ENCODE results near the gene FBXW12. TPM values are rescaled to one million over a fixed set of nuclear protein-coding genes. Genes with fewer than 3 reads are reported as not detected.

The FBXW12 gene
- total RNA-seq, 2 donors from 2014 or later: not detected

DNA sequence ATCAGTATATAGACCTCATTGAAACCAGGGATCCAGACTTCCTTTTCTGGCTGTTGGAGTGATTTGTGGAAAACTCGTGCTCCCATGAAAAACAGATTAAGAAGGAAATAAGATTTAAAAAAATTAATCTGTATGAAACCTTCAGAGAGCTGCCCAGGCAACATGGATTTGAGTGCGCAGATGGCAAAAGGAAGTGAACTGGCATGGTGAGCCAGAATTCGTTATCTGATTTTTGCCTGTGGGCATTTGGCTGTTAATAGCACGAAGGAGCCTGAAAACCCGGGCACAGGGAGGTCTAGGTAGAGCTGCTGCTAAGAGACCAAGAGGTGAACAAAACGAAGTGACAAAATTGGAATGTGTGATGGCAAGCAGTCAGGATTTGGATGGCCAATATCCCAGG, 19.5 kb upstream of the FBXW12 start:
- peaks cover 21% of the 10 kb centered on the region for H3K27me3 Mint-ChIP-seq (ENCODE audit: low read depth)
- peaks cover 0 to 1% of the 10 kb centered on the region in 2 donors for H3K9me3 Mint-ChIP-seq
- no peaks in the 10 kb centered on the region for H3K4me1 Mint-ChIP-seq (ENCODE audit: low read depth)
- DNase-seq: no peak
- no peaks in the 10 kb centered on the region for H3K36me3 Mint-ChIP-seq (ENCODE audit: insufficient read depth in 2 of 2)
- H3K4me3 Mint-ChIP-seq: no peak overlapping the region
- no peak for ATAC-seq (replicated peaks in 1 of 2)
- H3K27ac Mint-ChIP-seq: no peak overlapping the region

DNA sequence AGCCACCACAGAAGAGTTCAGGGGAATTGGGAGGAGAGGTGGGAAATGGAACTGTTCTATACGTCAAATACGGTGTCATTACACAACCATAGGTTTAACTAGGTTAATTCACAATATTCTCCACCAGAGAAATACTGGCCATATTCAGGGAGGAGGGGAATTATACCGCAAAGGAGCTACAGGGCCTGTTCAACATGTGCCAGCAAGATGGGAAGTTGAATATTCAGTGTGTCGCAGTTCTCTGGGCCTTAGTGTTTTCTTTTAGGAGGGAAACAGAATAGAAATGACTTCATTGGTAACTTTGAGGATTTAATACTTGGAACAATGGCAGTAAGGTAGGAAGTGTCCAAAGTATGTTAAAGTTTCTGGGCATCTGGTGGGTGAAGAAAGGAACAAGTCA, 18.0 kb upstream of the FBXW12 start:
- H3K4me1 Mint-ChIP-seq (ENCODE audit: low read depth): no peaks in the 10 kb centered on the region
- no peak for DNase-seq

DNA sequence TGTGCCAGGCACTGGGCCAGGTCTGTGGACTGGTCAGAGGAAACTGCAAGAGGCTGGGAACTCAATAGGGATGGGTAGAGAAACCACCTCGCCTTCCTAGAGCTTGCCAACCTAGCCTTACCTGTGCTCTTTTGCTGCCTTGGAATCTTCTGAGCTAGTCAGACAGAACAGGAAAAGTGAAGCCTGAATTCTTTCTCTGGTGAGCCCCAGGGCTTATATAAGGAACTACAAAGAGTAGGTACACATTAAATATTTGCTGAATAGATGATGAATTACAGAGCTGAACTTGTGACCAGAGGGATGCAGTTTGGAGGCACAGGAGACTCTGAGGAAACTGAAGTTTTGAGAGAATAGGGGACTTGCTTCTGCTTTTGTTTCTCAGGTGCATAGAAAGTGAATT, 15.6 kb upstream of the FBXW12 start:
- H3K27me3 Mint-ChIP-seq (ENCODE audit: low read depth): peaks cover 27% of the 10 kb centered on the region
- H3K27ac Mint-ChIP-seq: no peak overlapping the region
- no peak for ATAC-seq (replicated peaks in 1 of 2)
- H3K4me3 Mint-ChIP-seq: no peak overlapping the region
- H3K36me3 Mint-ChIP-seq (ENCODE audit: insufficient read depth in 2 of 2): peaks cover 5 to 7% of the 10 kb centered on the region in 2 donors
- peaks cover 4 to 5% of the 10 kb centered on the region in 2 donors for H3K9me3 Mint-ChIP-seq
- H3K4me1 Mint-ChIP-seq (ENCODE audit: low read depth): no peaks in the 10 kb centered on the region
- DNase-seq: no peak

More for the DNA sequence above, 18.0 kb upstream of the FBXW12 start:
- Mint-ChIP-seq H3K27ac (no peak overlapping the region), H3K36me3 (ENCODE audit: insufficient read depth in 2 of 2) (no peaks in the 10 kb centered on the region), H3K9me3 (peaks cover 0 to 1% of the 10 kb centered on the region in 2 donors), H3K27me3 (ENCODE audit: low read depth) (peaks cover 21% of the 10 kb centered on the region), H3K4me3 (no peak overlapping the region)
- ATAC-seq (replicated peaks in 1 of 2): no peak

DNA sequence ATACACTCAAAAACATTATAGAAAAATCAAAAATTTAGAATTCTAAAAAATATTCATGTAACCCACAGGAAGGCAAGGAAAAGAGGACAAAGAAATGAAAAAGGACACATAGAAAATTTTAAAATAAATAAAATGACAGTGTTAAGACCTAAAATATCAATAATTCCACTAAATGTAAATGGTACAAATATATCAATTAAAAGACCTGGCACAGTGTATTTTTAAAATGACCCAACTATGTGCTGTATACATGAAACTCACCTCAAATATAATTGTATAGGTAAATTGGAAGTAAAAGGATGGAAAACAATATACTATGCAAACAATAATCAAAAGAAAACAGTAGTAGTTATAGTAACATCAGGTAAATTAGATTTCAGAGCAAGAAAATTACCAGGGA, 10.1 kb upstream of the FBXW12 start:
- ATAC-seq (replicated peaks in 1 of 2): no peak
- H3K4me3 Mint-ChIP-seq: no peak overlapping the region
- no peak overlapping the region for H3K27ac Mint-ChIP-seq
- H3K36me3 Mint-ChIP-seq (ENCODE audit: insufficient read depth in 2 of 2): peaks cover 8 to 9% of the 10 kb centered on the region in 2 donors
- H3K27me3 Mint-ChIP-seq (ENCODE audit: low read depth): peaks cover 6% of the 10 kb centered on the region
- no peak for DNase-seq
- no peaks in the 10 kb centered on the region for H3K4me1 Mint-ChIP-seq (ENCODE audit: low read depth)
- peaks cover 8 to 15% of the 10 kb centered on the region in 2 donors for H3K9me3 Mint-ChIP-seq

DNA sequence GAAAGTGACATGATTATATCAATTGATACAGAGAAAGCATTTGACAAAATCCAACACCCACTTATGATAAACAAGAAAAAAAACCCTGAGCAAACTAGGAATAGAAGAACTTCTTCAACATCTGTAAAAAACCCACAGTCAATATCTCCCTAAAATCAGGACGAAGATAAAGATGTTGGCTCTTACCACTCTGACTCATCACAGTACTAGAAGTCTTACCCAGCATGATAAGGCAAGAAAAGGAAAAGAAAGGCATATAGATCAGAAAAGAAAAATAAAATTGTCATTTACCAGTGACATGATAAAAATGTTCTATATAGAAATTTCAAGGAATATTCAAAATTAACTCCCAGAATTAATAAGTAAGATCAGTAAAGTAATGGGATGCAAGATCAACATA, 7.2 kb upstream of the FBXW12 start:
- Mint-ChIP-seq H3K36me3 (ENCODE audit: insufficient read depth in 2 of 2) (peaks cover 7 to 8% of the 10 kb centered on the region in 2 donors), H3K4me1 (ENCODE audit: low read depth) (no peaks in the 10 kb centered on the region), H3K9me3 (peaks cover 8 to 15% of the 10 kb centered on the region in 2 donors), H3K4me3 (no peak overlapping the region), H3K27ac (no peak overlapping the region), H3K27me3 (ENCODE audit: low read depth) (no peaks in the 10 kb centered on the region)
- ATAC-seq (replicated peaks in 1 of 2): no peak
- no peak for DNase-seq

DNA sequence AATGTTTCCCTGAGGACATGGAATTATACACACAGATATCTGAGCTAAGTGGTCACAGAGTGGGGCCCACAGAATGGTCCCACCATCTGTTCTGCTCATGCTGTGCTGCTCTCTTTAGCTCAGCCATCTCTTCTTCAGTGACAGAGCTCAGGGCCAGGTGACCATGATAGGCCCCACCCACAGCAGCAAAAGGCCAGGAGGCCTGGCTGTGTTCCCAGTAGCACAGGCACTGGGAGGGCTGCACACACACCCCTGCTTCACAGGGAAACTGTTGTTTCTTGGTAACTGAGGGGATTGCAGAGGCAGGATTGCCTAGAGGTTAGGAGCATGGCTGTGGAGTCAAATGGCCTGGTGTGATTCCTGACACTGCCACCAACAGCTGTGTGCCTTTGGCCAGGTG, 4.8 kb upstream of the FBXW12 start:
- Mint-ChIP-seq H3K27me3 (ENCODE audit: low read depth) (no peaks in the 10 kb centered on the region), H3K36me3 (ENCODE audit: insufficient read depth in 2 of 2) (peaks cover 0 to 1% of the 10 kb centered on the region in 2 donors), H3K9me3 (peaks cover 3 to 7% of the 10 kb centered on the region in 2 donors), H3K4me3 (no peak overlapping the region), H3K4me1 (ENCODE audit: low read depth) (no peaks in the 10 kb centered on the region), H3K27ac (no peak overlapping the region)
- no peak for DNase-seq
- ATAC-seq (replicated peaks in 1 of 2): no peak

DNA sequence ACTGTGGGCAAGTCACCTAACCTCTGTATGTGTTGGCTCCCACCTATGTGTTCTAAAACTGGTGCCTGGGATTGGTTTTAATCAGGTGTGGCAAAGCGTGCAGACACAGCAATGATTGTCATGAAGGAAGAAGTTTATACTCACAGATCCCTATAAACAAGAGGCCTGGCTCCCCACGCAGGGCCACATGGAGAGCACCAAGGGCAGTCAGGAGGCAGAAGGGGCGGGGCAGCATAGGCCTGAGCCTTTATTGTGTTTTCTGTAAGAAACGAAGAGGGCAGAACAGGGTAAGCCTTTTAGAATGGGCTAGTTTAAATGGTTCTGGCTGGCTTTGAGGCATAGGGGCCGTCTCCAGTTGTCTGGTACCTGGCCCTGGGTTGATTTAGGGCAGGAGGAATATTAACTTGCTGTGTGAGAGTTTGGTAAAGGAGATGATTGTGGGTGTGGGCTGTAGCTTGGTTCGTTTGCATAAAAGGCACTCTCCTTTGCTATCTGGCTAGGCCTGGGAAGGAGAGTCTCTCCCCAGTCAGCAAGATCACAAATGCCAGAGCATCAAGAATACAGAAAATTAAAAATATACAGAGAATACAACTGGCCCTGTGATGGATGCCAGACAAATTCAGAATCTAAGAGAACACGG, 2.2 kb upstream of the FBXW12 start:
- ATAC-seq (replicated peaks in 1 of 2) (no peak), DNase-seq (no peak)
- Mint-ChIP-seq H3K4me1 (ENCODE audit: low read depth) (no peaks in the 10 kb centered on the region), H3K9me3 (peaks cover under 1 to 2% of the 10 kb centered on the region in 2 donors), H3K27me3 (ENCODE audit: low read depth) (no peaks in the 10 kb centered on the region), H3K27ac (no peak overlapping the region), H3K36me3 (ENCODE audit: insufficient read depth in 2 of 2) (peaks cover 0 to under 1% of the 10 kb centered on the region in 2 donors), H3K4me3 (no peak overlapping the region)

DNA sequence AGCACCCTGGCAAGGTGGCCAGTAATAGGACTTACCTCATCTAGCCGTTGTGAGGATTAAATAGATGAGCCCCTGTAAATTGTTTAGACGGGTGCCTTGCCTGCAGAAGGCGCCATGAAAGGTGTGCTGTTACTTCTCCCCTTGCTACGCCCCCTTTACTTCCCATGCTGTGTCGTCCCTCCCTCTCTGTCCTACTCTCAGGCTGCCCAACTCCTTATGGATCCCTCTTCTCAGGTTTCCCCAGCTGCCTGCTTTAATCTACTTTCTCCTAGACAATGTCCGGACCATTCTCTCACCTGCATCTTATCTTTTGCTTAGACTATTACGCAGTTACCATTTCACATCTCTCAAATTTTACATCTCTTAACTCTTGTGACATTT, 1.7 kb upstream of the FBXW12 start:
- Mint-ChIP-seq H3K4me3 (no peak overlapping the region), H3K27ac (no peak overlapping the region), H3K4me1 (ENCODE audit: low read depth) (no peaks in the 10 kb centered on the region), H3K9me3 (no peaks in the 10 kb centered on the region), H3K27me3 (ENCODE audit: low read depth) (no peaks in the 10 kb centered on the region), H3K36me3 (ENCODE audit: insufficient read depth in 2 of 2) (no peaks in the 10 kb centered on the region)
- DNase-seq (no peak), ATAC-seq (replicated peaks in 1 of 2) (no peak)

DNA sequence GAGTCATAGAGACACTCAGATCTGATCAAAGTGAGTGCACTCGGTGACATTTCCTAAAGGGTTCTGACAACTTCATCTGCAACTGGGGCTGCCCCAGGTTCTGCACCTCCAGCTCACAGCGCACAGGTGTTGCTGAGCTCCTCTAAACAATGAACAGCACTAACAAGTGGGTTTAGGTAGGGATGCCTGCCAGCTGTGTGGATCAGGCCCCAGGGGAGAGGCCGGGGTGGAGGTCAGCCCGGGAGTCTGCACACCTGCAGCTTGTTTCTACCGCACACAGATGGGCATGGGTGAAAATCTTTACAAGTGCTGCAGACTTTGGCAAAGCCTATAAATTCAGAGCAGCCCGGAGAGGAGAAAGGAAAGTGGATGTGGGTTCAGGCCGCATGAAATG, 355 bp downstream of the FBXW12 start:
- H3K9me3 Mint-ChIP-seq: no peaks in the 10 kb centered on the region
- H3K27ac Mint-ChIP-seq: no peak overlapping the region
- H3K36me3 Mint-ChIP-seq (ENCODE audit: insufficient read depth in 2 of 2): no peaks in the 10 kb centered on the region
- H3K4me3 Mint-ChIP-seq: no peak overlapping the region
- ATAC-seq (replicated peaks in 1 of 2) (no peak), DNase-seq (no peak)
- no peaks in the 10 kb centered on the region for H3K27me3 Mint-ChIP-seq (ENCODE audit: low read depth)
- no peaks in the 10 kb centered on the region for H3K4me1 Mint-ChIP-seq (ENCODE audit: low read depth)

DNA sequence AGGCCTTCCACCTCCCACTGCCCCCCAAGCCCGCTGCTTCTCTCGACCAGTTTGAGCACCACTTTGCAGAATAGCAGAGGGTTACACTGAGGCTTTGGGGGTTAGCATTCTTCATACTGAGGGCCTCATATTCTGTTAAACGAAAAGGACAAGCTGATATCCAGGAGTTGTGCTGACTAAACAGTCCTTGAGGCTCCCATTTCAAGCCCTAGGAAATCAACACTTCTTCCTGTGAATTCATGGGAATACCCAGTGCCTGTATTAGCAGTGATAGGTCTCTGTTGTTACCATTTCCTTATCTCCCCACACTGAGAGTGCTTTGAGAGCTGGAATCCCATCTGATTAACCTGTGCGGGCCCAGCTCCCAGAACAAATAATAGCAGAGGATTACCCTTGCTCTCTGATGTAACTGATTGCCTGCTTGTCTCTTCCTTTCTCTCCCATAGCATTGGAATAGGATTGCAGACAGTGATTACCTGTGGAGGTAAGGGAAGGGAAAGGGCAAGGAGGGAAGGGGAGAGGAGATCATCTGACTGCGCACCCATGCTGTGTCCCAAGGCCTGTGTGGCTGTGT, 930 bp downstream of the FBXW12 start:
- peaks cover 3% of the 10 kb centered on the region for H3K27me3 Mint-ChIP-seq (ENCODE audit: low read depth)
- H3K4me1 Mint-ChIP-seq (ENCODE audit: low read depth): no peaks in the 10 kb centered on the region
- H3K27ac Mint-ChIP-seq: no peak overlapping the region
- no peak for DNase-seq
- H3K4me3 Mint-ChIP-seq: no peak overlapping the region
- ATAC-seq (replicated peaks in 1 of 2): no peak
- H3K9me3 Mint-ChIP-seq: no peaks in the 10 kb centered on the region
- no peaks in the 10 kb centered on the region for H3K36me3 Mint-ChIP-seq (ENCODE audit: insufficient read depth in 2 of 2)

DNA sequence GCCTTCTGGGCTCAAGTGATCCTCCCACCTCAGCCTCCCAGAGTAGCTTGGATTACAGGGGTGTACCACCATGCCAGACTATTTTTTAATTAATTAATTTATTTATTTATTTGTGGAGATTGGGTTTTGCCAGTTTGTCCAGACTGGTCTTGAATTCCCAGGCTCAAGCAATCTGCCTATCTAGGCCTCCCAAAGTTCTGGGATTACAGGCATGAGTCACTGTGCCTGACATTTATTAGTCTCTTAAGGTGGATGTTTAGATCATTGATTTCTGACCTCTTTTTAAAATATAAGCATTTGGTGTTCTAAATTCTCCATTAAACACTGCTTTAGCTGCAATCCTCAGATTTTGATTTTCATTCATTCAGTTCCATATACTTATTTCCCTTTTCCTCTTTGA, 15.6 kb downstream of the FBXW12 start:
- Mint-ChIP-seq H3K27me3 (ENCODE audit: low read depth) (peaks cover 46% of the 10 kb centered on the region), H3K4me3 (no peak overlapping the region), H3K36me3 (ENCODE audit: insufficient read depth in 2 of 2) (peaks cover 1 to 2% of the 10 kb centered on the region in 2 donors), H3K27ac (no peak overlapping the region), H3K4me1 (ENCODE audit: low read depth) (no peaks in the 10 kb centered on the region), H3K9me3 (no peaks in the 10 kb centered on the region)
- DNase-seq (no peak), ATAC-seq (replicated peaks in 1 of 2) (no peak)

DNA sequence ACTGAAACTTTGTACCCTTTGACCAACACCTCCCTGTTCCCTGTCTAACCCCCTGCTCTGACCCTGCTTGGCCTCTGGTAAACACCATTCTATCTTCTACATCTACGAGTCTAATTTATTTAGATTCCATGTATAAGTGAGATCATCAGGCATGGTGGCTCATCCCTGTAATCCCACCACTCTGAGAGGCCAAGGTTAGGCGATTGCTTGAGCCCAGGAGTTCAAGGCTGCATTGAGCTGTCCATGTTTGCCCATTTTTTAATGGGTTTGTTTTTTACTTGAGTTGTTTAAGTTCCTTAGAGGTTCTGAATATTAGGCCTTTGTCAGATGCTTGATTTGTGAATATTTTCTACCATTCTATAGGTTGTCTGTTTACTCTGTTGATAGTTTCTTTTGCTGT, 16.9 kb downstream of the FBXW12 start:
- H3K27me3 Mint-ChIP-seq (ENCODE audit: low read depth): peaks cover 41% of the 10 kb centered on the region

DNA sequence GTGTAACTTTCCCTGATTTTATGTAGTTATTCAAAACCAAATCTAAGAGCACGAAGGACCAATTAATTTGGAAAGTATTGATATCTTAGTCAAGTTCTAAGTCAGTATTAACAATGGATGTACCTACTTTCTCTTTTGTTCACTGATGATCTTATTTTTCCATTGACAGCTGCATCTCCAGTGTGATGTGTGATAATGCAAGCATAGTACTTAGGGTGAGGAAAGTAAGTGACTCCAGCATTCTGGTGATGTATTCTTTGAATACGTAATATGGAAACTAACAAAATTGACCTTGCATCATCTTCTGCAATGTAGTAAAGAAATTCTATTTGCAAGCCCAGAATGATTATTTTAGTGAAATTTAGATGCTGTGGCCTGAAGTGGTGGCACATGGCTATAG, 22.4 kb downstream of the FBXW12 start:
- no peak overlapping the region for H3K4me3 Mint-ChIP-seq
- no peak for DNase-seq
- no peak overlapping the region for H3K27ac Mint-ChIP-seq
- H3K4me1 Mint-ChIP-seq (ENCODE audit: low read depth): peaks cover 7% of the 10 kb centered on the region
- peak; percentile 62 to 84 for ATAC-seq (replicated peaks in 1 of 2)
- no peaks in the 10 kb centered on the region for H3K9me3 Mint-ChIP-seq
- peaks cover 0 to 3% of the 10 kb centered on the region in 2 donors for H3K36me3 Mint-ChIP-seq (ENCODE audit: insufficient read depth in 2 of 2)
- H3K27me3 Mint-ChIP-seq (ENCODE audit: low read depth): no peaks in the 10 kb centered on the region

More for the DNA sequence above, 16.9 kb downstream of the FBXW12 start:
- H3K4me3 Mint-ChIP-seq: no peak overlapping the region
- H3K36me3 Mint-ChIP-seq (ENCODE audit: insufficient read depth in 2 of 2): peaks cover 1 to 2% of the 10 kb centered on the region in 2 donors
- no peaks in the 10 kb centered on the region for H3K9me3 Mint-ChIP-seq
- H3K27ac Mint-ChIP-seq: no peak overlapping the region
- DNase-seq (no peak), ATAC-seq (replicated peaks in 1 of 2) (no peak)
- no peaks in the 10 kb centered on the region for H3K4me1 Mint-ChIP-seq (ENCODE audit: low read depth)

DNA sequence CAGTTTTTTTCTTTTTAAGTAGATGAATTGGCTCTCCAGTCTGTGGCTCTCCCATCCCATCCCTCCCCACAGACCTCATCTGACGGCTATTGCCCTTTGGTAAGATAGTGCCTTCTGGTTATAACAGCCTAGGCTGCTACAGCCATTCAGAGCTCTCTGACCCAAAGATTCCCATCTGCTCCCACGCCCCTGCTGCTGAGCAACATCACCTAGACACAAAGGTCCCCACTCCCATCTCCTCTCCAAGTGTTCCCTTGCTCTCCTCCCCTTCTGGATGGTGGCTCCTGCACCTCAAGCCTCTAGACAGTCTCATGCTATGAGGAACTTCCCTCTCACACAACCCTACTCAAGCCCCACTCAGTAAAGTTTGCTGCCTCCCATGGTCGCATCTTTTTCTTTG, 23.7 kb downstream of the FBXW12 start:
- H3K27me3 Mint-ChIP-seq (ENCODE audit: low read depth): no peaks in the 10 kb centered on the region
- H3K36me3 Mint-ChIP-seq (ENCODE audit: insufficient read depth in 2 of 2): peaks cover 0 to 3% of the 10 kb centered on the region in 2 donors
- peaks cover 7% of the 10 kb centered on the region for H3K4me1 Mint-ChIP-seq (ENCODE audit: low read depth)
- ATAC-seq (replicated peaks in 1 of 2): no peak
- no peak for DNase-seq
- H3K9me3 Mint-ChIP-seq: no peaks in the 10 kb centered on the region
- no peak overlapping the region for H3K4me3 Mint-ChIP-seq
- no peak overlapping the region for H3K27ac Mint-ChIP-seq

All from activated T-cell treated with anti-CD3 and anti-CD28 coated beads, Interleukin-2, amount 50 U/mL, for 72 hours (primary cell).